Measurements from ENCODE around the gene LMNA. TPM values are rescaled to one million over a fixed set of nuclear protein-coding genes. Genes with fewer than 3 reads are reported as not detected.

The LMNA gene
- total RNA-seq, 4 donors from 2014 or later: 235 to 412 (median 327) TPM

DNA sequence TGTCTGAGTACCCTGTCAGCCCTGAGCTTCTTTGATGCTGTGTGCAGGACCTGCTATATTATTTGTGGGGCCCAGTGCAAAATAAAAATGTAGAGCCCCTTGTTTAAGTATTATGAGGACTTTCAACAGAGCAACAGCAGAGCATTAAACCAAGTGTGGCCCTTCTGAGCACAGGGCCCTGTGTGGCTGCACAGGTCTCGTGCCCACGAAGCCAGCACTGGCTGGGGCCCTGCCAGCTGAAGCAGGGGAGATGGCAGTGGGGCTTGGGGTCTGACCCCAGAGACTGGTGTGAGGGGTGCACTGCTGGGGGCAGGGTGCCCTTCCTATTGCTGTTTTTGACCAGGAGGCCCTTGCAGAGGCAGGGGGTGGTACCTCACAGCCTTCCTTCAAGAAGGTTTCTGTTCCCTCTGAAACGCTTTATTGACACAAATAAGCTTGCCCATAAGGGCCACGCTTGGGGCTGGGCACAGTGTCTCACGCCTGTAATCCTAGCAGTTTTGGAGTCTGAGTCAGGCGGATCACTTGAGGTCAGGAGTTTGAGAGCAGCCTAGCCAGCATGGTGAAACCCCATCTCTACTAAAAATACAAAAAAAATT lies 36.7 kb downstream of the LMNA start:
- intact Hi-C loops (cut with DNase I): no loop called here
- 51 to 72% methylated on average over 4 to 6 of the region's 6 CpGs for WGBS, 2 donors
- Histone ChIP-seq H3K36me3 (no peaks in the 10 kb centered on the region), H3K27ac (peak overlapping the region; percentile 46 to 85 (median 81)), H3K4me3 (replicated peaks in 1 of 3) (no peak overlapping the region), H3K9me3 (no peaks in the 10 kb centered on the region), H3K4me1 (peaks cover 35 to 58% of the 10 kb centered on the region in 2 donors), H3K27me3 (no peaks in the 10 kb centered on the region)
- TF ChIP-seq, protein P1, sequence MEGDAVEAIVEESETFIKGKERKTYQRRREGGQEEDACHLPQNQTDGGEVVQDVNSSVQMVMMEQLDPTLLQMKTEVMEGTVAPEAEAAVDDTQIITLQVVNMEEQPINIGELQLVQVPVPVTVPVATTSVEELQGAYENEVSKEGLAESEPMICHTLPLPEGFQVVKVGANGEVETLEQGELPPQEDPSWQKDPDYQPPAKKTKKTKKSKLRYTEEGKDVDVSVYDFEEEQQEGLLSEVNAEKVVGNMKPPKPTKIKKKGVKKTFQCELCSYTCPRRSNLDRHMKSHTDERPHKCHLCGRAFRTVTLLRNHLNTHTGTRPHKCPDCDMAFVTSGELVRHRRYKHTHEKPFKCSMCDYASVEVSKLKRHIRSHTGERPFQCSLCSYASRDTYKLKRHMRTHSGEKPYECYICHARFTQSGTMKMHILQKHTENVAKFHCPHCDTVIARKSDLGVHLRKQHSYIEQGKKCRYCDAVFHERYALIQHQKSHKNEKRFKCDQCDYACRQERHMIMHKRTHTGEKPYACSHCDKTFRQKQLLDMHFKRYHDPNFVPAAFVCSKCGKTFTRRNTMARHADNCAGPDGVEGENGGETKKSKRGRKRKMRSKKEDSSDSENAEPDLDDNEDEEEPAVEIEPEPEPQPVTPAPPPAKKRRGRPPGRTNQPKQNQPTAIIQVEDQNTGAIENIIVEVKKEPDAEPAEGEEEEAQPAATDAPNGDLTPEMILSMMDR (IDR thresholded peaks at IDR 0.05): no peak
- TF ChIP-seq POLR2A (IDR thresholded peaks at IDR 0.05): no peak
- DNase-seq: peak in 1 of 2 donors; percentile 48

- H3K4me1 ChIP-seq: peaks cover 23 to 44% of the 10 kb centered on the region in 2 donors
- peak; percentile 93 to 95 for DNase-seq
- H3K27ac ChIP-seq: peak overlapping the region; percentile 73 to 85 (median 81)
- no peak for TF ChIP-seq POLR2A (IDR thresholded peaks at IDR 0.05)
- TF ChIP-seq, protein P1 (IDR thresholded peaks at IDR 0.05): no peak
- no peaks in the 10 kb centered on the region for H3K27me3 ChIP-seq
- no peak overlapping the region for H3K4me3 ChIP-seq (replicated peaks in 1 of 3)
- intact Hi-C loops (cut with DNase I): no loop called here
- 37 to 58% methylated on average over 1 to 5 of the region's 5 CpGs for WGBS, 2 donors
- H3K9me3 ChIP-seq: no peaks in the 10 kb centered on the region
- H3K36me3 ChIP-seq: no peaks in the 10 kb centered on the region
Observed at GRCh38 chr1:156152628-156153027, 38.1 kb downstream of the LMNA start.

DNA sequence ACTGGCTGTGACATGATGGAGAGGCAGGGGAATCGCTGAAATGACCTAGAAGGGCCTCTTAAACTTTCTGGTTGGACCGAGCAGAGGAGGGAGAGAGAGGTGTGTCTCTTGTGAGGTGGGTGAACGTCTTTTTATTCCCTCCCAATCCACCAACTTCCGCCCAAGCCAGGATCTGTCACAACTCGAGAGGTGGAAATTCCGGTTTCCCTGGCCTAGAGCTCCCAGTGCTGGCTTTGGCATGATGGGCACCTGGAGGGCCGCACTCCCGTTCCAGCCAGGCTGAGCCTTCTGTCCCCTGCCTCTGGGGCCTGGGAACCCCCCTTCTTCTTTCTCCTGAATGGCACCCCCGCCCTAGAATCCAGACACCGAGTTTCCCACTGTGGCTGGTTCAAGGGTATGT lies 38.9 kb downstream of the LMNA start, which contains the start of gene SEMA4A:
TSS of gene SEMA4A (plus strand) at position 224 of the 400 bp plus-strand sequence. CDS start 994 bp downstream, outside the sequence.
- Histone ChIP-seq H3K27ac (peak within 1 kb of the TSS; percentile 73 to 85 (median 81)), H3K4me3 (replicated peaks in 1 of 3) (peak within 1 kb of the TSS in 1 of 3 donors; percentile 5)

GRCh38 chr1:156154317-156154749 lies 39.8 kb downstream of the LMNA start:
- peak overlapping the region; percentile 73 to 85 (median 81) for H3K27ac ChIP-seq
- DNase-seq: peak in 1 of 2 donors; percentile 18
- 63 to 69% methylated on average over 11 of the region's 11 CpGs for WGBS, 2 donors
- H3K9me3 ChIP-seq: no peaks in the 10 kb centered on the region
- H3K4me3 ChIP-seq (replicated peaks in 1 of 3): no peak overlapping the region
- H3K36me3 ChIP-seq: no peaks in the 10 kb centered on the region
- no peak for TF ChIP-seq POLR2A (IDR thresholded peaks at IDR 0.05)
- TF ChIP-seq, protein P1 (IDR thresholded peaks at IDR 0.05): no peak
- no peaks in the 10 kb centered on the region for H3K27me3 ChIP-seq
- intact Hi-C loops (cut with DNase I): no loop called here
- peaks cover 23 to 49% of the 10 kb centered on the region in 2 donors for H3K4me1 ChIP-seq

More for the DNA sequence above, 38.9 kb downstream of the LMNA start, which contains the start of gene SEMA4A:
- Histone ChIP-seq H3K9me3 (no peaks in the 10 kb centered on the region), H3K27me3 (no peaks in the 10 kb centered on the region), H3K36me3 (no peaks in the 10 kb centered on the region), H3K4me1 (peaks cover 23 to 43% of the 10 kb centered on the region in 2 donors)
- TF ChIP-seq, protein P1 (IDR thresholded peaks at IDR 0.05): no peak
- peak in 1 of 2 donors; percentile 56 for TF ChIP-seq POLR2A (IDR thresholded peaks at IDR 0.05)
- 38 to 43% methylated on average over 10 of the region's 10 CpGs for WGBS, 2 donors
- DNase-seq: peak; percentile 89 to 90
- intact Hi-C loops (cut with DNase I): no loop called here
